HG02870 (cell line): Measurements from ENCODE around the gene SELENOM.
A peak's percentile ranks its signal among the peaks of the same experiment; 100 is the strongest.

ENCODE experiments used
- ATAC-seq: cut with Tn5 transposase; IDR thresholded peaks from one replicate; pipeline ENCODE4 v1.9.1; 2021; ENCODE audit warnings: mild to moderate bottlenecking, moderate library complexity; ENCODE audit not compliant: unreplicated experiment

Gene SELENOM

GRCh38 chr22:31107178-31107893 lies at the start of gene SELENOM:
Gene SELENOM (minus strand): TSS chr22:31107568. CDS start chr22:31107505, 63 bp downstream.
- ATAC-seq = peak; percentile 77

- no peak for ATAC-seq
Measured at GRCh38 chr22:31155422-31155821, 48.1 kb upstream of the SELENOM start.

- ATAC-seq = no peak
Measured at GRCh38 chr22:31154975-31155374, 47.6 kb upstream of the SELENOM start.

GRCh38 chr22:31153357-31153756 lies 46.0 kb upstream of the SELENOM start:
- ATAC-seq = no peak

- ATAC-seq = no peak
Measured at GRCh38 chr22:31151872-31152271, 44.5 kb upstream of the SELENOM start.

GRCh38 chr22:31150615-31151014 lies 43.2 kb upstream of the SELENOM start:
- no peak for ATAC-seq

- ATAC-seq = no peak
Measured at GRCh38 chr22:31148953-31149627, 41.7 kb upstream of the SELENOM start.

- no peak for ATAC-seq
Measured at GRCh38 chr22:31148488-31148887, 41.1 kb upstream of the SELENOM start.

- ATAC-seq = no peak
Measured at GRCh38 chr22:31144223-31144622, 36.9 kb upstream of the SELENOM start.

- ATAC-seq = no peak
Measured at GRCh38 chr22:31143537-31143936, 36.2 kb upstream of the SELENOM start.

- no peak for ATAC-seq
Measured at GRCh38 chr22:31143038-31143437, 35.7 kb upstream of the SELENOM start.

GRCh38 chr22:31142285-31142684 lies 34.9 kb upstream of the SELENOM start:
- ATAC-seq = no peak

GRCh38 chr22:31141551-31141950 lies 34.2 kb upstream of the SELENOM start:
- no peak for ATAC-seq

- ATAC-seq = no peak
Measured at GRCh38 chr22:31140746-31141145, 33.4 kb upstream of the SELENOM start.

- ATAC-seq = no peak
Measured at GRCh38 chr22:31139866-31140716, 32.7 kb upstream of the SELENOM start, which contains the start of gene PLA2G3. Gene PLA2G3 (minus strand): TSS chr22:31140508. CDS start chr22:31140354, 154 bp downstream.

GRCh38 chr22:31139066-31139465 lies 31.7 kb upstream of the SELENOM start:
- ATAC-seq = no peak

GRCh38 chr22:31138126-31138525 lies 30.8 kb upstream of the SELENOM start:
- ATAC-seq = no peak

- no peak for ATAC-seq
Measured at GRCh38 chr22:31137721-31138120, 30.4 kb upstream of the SELENOM start.

GRCh38 chr22:31136711-31137110 lies 29.3 kb upstream of the SELENOM start:
- ATAC-seq = no peak

- no peak for ATAC-seq
Measured at GRCh38 chr22:31136155-31136554, 28.8 kb upstream of the SELENOM start.

- ATAC-seq = no peak
Measured at GRCh38 chr22:31135706-31136105, 28.3 kb upstream of the SELENOM start.
